LNCAP (cell line): Measurements from ENCODE around the gene SEPTIN8.

Source experiments
- TF ChIP-seq, protein P1 (sequence below): fragments of 450-650 bp; IDR thresholded peaks from 2 replicates; pipeline ENCODE4 v1.5.1; 2017; ENCODE audit warnings: mild to moderate bottlenecking

SEPTIN8 gene

DNA sequence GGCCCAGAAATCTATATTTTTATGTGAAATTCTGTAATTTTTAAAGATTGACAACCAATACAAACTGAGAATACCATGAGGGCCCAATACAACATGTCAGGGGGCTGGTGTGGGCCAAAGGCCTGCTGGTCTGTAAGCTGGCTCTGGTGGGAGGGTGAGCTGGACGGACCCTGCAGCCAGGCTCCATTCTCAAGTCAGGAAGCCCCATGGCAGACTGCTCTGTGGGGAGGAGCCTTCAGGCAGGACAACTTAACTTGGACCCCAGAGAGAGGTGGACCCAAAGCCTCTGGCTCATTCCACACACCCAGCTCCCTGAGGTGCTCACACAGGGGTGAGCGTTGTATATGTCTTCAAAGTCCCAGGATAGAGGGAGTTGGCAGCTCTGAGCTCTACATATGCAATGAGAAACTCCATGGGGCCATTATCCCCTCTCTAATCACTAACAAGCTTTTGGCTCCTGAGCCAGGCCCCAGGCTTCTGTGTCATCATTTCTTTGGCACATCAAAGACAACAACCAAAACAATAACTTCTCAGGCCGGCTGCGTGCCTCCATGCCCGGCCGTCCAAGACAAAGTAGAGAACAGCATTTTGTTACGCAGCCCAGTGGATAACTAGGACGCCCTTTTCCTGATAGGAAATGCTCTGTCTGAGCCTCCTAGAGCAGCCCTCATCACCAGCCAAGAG, 6.4 kb downstream of the SEPTIN8 start:
- TF ChIP-seq, protein P1, sequence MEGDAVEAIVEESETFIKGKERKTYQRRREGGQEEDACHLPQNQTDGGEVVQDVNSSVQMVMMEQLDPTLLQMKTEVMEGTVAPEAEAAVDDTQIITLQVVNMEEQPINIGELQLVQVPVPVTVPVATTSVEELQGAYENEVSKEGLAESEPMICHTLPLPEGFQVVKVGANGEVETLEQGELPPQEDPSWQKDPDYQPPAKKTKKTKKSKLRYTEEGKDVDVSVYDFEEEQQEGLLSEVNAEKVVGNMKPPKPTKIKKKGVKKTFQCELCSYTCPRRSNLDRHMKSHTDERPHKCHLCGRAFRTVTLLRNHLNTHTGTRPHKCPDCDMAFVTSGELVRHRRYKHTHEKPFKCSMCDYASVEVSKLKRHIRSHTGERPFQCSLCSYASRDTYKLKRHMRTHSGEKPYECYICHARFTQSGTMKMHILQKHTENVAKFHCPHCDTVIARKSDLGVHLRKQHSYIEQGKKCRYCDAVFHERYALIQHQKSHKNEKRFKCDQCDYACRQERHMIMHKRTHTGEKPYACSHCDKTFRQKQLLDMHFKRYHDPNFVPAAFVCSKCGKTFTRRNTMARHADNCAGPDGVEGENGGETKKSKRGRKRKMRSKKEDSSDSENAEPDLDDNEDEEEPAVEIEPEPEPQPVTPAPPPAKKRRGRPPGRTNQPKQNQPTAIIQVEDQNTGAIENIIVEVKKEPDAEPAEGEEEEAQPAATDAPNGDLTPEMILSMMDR: no peak

DNA sequence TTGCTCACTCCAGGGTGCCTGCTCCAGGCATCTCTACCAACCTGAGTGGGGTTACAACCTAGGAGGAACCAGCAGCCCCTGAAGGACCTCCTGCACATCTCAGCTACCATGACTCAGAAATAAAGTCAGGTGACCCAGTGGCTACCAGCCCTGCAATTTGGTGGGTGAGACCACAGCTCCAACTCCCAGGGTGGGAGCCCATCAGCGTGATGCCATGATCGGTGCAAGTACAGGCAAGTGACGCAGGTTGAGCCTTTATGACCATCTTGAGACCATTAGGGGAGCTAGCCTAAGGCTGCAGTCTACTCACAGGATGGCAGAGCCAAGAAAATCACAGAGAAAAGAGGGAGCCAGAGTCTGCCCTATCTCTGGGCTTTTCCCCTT, 8.6 kb downstream of the SEPTIN8 start:
- TF ChIP-seq, protein P1: no peak

DNA sequence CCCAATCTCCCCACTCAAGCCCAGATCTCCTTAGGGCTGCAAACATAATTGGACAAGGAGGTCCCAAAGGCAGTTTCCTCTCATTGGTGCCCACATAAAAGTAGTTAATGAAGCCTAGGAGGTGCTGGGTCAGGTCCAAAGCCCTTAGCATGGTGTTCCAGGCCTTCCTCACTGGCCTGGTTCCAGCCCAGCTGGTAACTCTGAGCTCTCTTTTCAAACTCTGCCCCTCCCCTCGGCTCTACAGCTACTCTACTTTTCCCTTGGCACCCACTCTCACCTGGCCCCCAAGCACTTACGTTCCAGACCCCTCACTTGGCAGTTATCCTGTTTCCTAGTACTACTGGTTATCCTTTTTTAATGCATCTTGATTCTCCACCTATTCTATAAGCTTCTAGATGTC, 9.9 kb downstream of the SEPTIN8 start:
- TF ChIP-seq, protein P1: no peak

DNA sequence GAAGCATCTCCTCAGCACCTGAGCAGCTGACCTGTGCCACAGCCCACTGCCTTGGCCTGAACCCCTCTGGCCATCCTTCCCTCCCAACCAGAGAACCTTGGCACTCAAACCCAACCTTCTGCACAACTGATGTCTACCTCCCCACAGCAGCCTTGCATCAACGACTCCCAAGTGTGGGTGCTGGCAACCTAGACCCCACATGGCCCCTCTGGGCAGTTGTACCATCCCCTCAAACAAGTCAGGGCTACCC, 10.3 kb downstream of the SEPTIN8 start:
- TF ChIP-seq, protein P1: no peak

DNA sequence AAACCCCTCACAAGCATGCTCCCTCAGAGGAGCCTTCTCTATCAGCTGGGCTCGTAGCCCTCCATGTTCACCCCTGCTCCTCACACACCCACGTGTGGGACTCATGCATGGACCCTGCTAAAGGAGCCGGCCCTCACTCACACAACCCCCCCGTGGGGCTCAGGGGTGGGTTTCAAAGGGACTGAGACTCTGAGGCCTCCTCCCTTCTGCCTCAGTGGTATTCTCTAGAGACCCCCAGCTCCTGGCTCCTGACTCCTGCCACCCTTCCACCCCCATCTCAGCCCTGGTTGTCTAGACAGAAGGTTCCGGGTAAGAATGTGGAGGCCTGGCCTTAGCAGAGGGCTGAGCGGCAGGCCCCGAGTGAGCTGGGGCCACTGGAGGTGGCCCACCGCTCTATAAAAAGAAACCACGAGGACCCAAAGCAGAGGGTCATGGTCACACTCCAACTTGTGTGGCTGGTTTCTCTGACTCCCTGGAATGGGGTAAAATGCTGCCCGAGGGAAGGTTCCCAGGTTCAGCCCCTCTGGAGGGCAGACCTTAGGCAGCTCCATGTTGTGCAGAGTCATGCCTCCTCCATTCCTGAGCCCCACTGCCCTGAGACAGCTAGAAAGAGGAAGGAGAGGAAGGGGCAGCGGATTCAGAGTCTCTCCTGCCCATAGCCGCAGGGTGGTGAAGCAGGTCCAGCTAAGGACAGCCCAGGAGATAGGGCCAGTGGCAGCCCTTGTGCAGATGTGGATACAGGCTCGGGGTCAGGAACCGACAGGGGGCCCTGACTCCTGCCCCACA, 10.8 kb downstream of the SEPTIN8 start:
- TF ChIP-seq, protein P1: no peak

DNA sequence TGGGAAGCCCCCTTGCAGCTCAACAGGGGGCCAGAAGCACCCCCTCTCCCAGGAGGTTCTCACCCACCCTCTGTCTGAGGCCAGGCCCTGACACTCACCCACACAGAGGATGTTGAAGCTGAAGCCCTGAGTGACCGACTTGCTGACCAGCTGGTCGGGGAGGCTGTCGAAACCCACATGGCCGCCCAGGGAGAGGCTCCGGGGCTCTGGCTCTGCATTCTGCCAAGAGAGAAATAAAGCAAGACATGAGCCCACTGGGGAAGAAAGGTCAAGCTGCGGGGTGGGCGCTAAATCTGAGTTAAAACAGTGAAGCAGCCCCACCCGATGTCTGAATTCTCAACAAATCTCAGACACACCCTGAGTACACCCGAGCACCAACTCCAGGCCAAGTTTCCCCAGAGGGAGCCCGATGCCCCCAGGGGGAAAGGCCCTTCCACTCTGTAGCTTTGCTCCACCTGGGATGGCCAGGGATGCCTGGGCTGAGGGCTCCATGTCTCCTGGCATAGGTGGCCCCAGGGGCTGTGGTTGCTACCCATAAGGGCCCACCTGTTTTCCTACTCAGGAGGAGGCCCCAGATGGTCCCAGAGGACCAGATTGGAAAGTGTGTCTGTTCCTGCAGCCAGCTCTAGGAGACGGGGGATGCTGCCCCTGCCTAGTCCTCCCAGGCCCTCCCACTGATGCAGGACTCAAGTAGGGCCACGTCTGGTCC, 11.6 kb downstream of the SEPTIN8 start:
- TF ChIP-seq, protein P1: no peak

DNA sequence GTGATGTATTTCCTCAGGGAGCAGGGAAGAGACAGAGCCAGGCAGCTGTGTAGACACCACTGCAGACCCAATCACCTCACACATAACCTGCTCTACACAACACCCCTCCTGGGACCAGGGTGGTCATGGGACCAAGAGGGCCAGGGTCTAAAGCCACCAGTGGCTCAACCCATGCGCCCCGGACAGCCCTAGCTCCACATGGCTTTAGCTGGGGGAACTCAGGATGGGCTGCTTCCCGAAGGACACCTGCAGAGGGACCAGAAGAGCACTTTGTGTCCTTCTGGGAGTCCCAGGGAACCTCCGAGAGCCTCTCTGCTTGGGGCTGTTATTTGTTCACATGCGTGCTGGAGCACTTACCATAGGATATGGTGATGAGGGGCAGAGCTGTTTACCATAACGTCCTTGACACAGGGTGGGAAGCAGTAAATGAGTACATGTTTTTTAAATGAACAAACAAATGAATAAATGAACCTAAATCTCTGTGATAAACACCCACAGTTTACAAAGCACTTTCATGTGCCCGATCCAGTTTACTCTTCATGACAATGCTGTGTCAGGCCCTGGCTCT, 12.3 kb downstream of the SEPTIN8 start:
- TF ChIP-seq, protein P1: no peak
